GM12878 (cell line): Measurements from ENCODE around the gene CBX7. TPM values are rescaled to one million over a fixed set of nuclear protein-coding genes. Genes with fewer than 3 reads are reported as not detected.

ENCODE experiments used
- ATAC-seq: fragments of 200-7000 bp; cut with Tn5 transposase; 3 replicates; pipeline ENCODE4 v1.9.1; 2020; ENCODE audit warnings: mild to moderate bottlenecking, moderate library complexity
- BruUV-seq: library from RNA; stranded (reverse); fragments of 400-500 nt; replicated peaks from 2 replicates; lab custom pipeline; 2021; lab: Mats Ljungman, UMichigan
- CTCF ChIA-PET: fragments of 300-600 bp; sonication (Branson Sonifier 250); formaldehyde crosslinking; extraction: SDS; loops from one replicate; lab custom pipeline; 2021; ENCODE audit warnings: inconsistent platforms; lab: Yijun Ruan, JAX
- POLR2A ChIA-PET: fragments of 350-600 bp; formaldehyde crosslinking; extraction: SDS; loops from one replicate; lab custom pipeline; 2021; ENCODE audit warnings: inconsistent platforms; lab: Charles Lee
- RAD21 ChIA-PET: fragments of 300-600 bp; sonication (Branson Sonifier 250); formaldehyde crosslinking; loops from one replicate; lab custom pipeline; 2023; ENCODE audit warnings: antibody characterized with exemption; ENCODE audit not compliant: unreplicated experiment; lab: Charles Lee
- SMC1A ChIA-PET: fragments of 300-600 bp; sonication (Branson Sonifier 250); formaldehyde crosslinking; loops from one replicate; lab custom pipeline; 2023; ENCODE audit not compliant: unreplicated experiment, uncharacterized antibody; lab: Charles Lee
- DNase-seq: peaks from one replicate; pipeline ENCODE4 v3.0.0-alpha.2; 2011; ENCODE audit warnings: low read depth, low spot score
- FAIRE-seq: peaks from 3 replicates; lab custom pipeline; 2011; peaks lifted over from hg19 to GRCh38; lab: Jason Lieb, UNC
- H2AFZ ChIP-seq: 2 replicates; pipeline ENCODE4 v1.6.0; 2011; ENCODE audit warnings: low read depth, low read length, control low read depth; ENCODE audit not compliant: control insufficient read depth
- H3K27ac ChIP-seq: 2 replicates; pipeline ENCODE4 v1.5.1; 2011; ENCODE audit warnings: control low read depth; ENCODE audit not compliant: control insufficient read depth, insufficient read depth
- H3K27me3 ChIP-seq, 2 experiments: replicated peaks in 1 of 2; 2 replicates each; pipeline versions ENCODE4 v1.6.0 to v1.6.1; 2011; ENCODE audit warnings: low read length in 1 of 2; ENCODE audit not compliant: control insufficient read depth in 2 of 2, insufficient read depth in 2 of 2
- H3K36me3 ChIP-seq, 2 experiments: 2 replicates each; pipeline ENCODE4 v1.5.1; 2011; ENCODE audit warnings: low read length in 1 of 2; ENCODE audit not compliant: control insufficient read depth in 2 of 2, insufficient read depth in 2 of 2
- H3K4me1 ChIP-seq: 2 replicates; pipeline ENCODE4 v1.6.1; 2011; ENCODE audit warnings: mild to moderate bottlenecking, low read length, moderate library complexity, mixed read lengths; ENCODE audit not compliant: control insufficient read depth, insufficient read depth
- H3K4me2 ChIP-seq: 2 replicates; pipeline ENCODE4 v1.6.0; 2011; ENCODE audit warnings: control low read depth; ENCODE audit not compliant: control insufficient read depth, insufficient read depth
- H3K4me3 ChIP-seq: fragments of 200-600 bp; sonication (generic); 2 replicates; pipeline ENCODE4 v1.5.1; 2016
- H3K79me2 ChIP-seq: 2 replicates; pipeline ENCODE4 v1.6.0; 2011; ENCODE audit warnings: low read length; ENCODE audit not compliant: control insufficient read depth, insufficient read depth
- H3K9ac ChIP-seq: 2 replicates; pipeline ENCODE4 v1.8.0; 2011; ENCODE audit warnings: low read length, control low read depth, mixed read lengths; ENCODE audit not compliant: control insufficient read depth, insufficient read depth
- H3K9me3 ChIP-seq: replicated peaks from 3 replicates; pipeline ENCODE4 v1.5.1; 2011; ENCODE audit warnings: mild to moderate bottlenecking, low read length; ENCODE audit not compliant: control insufficient read depth, insufficient read depth
- H4K20me1 ChIP-seq: 2 replicates; pipeline ENCODE4 v1.6.0; 2011; ENCODE audit not compliant: control insufficient read depth, insufficient read depth
- BACH1 ChIP-seq: fragments of 450-650 bp; IDR thresholded peaks from 2 replicates; pipeline ENCODE4 v1.6.1; 2017; ENCODE audit warnings: mild to moderate bottlenecking, borderline replicate concordance
- BHLHE40 ChIP-seq, 2 experiments: fragments of 450-650 bp in 1 of 2; IDR thresholded peaks; 2 replicates each; pipeline ENCODE4 v1.6.1; 2011 to 2017; ENCODE audit warnings: low read depth in 2 of 2, borderline replicate concordance in 1 of 2, improper control_type of control experiment in 1 of 2, low read length in 1 of 2, mild to moderate bottlenecking in 1 of 2
- BMI1 ChIP-seq: fragments of 450-650 bp; IDR thresholded peaks from 2 replicates; pipeline ENCODE4 v1.6.1; 2016; ENCODE audit warnings: mild to moderate bottlenecking, moderate library complexity, borderline replicate concordance
- CHD4 ChIP-seq: fragments of 200-600 bp; sonication (generic); IDR thresholded peaks from 2 replicates; pipeline ENCODE4 v1.6.1; 2016; ENCODE audit warnings: mild to moderate bottlenecking
- ELK1 ChIP-seq: IDR thresholded peaks from 2 replicates; pipeline ENCODE4 v1.6.1; 2012; ENCODE audit warnings: low read depth, low read length, improper control_type of control experiment
- GATAD2B ChIP-seq: fragments of 450-650 bp; conservative IDR thresholded peaks from 2 replicates; pipeline ENCODE4 v1.6.1; 2017; ENCODE audit warnings: low read depth, mild to moderate bottlenecking, moderate library complexity
- IKZF1 ChIP-seq: fragments of 450-650 bp; conservative IDR thresholded peaks from 2 replicates; pipeline ENCODE4 v1.6.1; 2017; ENCODE audit warnings: antibody characterized with exemption, mild to moderate bottlenecking
- LARP7 ChIP-seq: fragments of 450-650 bp; IDR thresholded peaks from 2 replicates; pipeline ENCODE4 v1.6.1; 2017; ENCODE audit warnings: mild to moderate bottlenecking
- MEF2B ChIP-seq: fragments of 450-650 bp; IDR thresholded peaks from 2 replicates; pipeline ENCODE4 v1.6.1; 2018; ENCODE audit warnings: mild to moderate bottlenecking, moderate library complexity; ENCODE audit not compliant: partially characterized antibody, poor library complexity, severe bottlenecking
- NBN ChIP-seq: fragments of 450-650 bp; IDR thresholded peaks from 2 replicates; pipeline ENCODE4 v1.6.1; 2016
- RB1 ChIP-seq: fragments of 450-650 bp; formaldehyde crosslinking; IDR thresholded peaks from 2 replicates; pipeline ENCODE4 v1.6.1; 2017; ENCODE audit warnings: mild to moderate bottlenecking, borderline replicate concordance
- ZNF687 ChIP-seq: fragments of 450-650 bp; IDR thresholded peaks from 2 replicates; pipeline ENCODE4 v1.6.1; 2017; ENCODE audit warnings: mild to moderate bottlenecking, moderate library complexity
- WGBS: methylation state at CpG from one replicate; pipeline ENCODE4 v1.1.6; 2016; ENCODE audit warnings: low lambda C conversion rate; ENCODE audit not compliant: insufficient replicate concordance, insufficient coverage; ENCODE audit errors: missing lambda C conversion rate; 5-methylcytosine and 5-hydroxymethylcytosine counted together
- in situ Hi-C: fragments of 300-500 bp; cut with MboI; formaldehyde crosslinking; loops from 9 replicates; pipeline ENCODE4 v1.14.3; 2018; ENCODE audit warnings: mixed read lengths
- intact Hi-C: fragments of 100-400 bp; cut with micrococcal nuclease; formaldehyde crosslinking; loops from one replicate; pipeline ENCODE4 v1.14.2; 2022; ENCODE audit not compliant: unreplicated experiment
- polyA plus RNA-seq, 11 experiments: library from polyadenylated mRNA; depleted of rRNA in 4 of 11; unstranded in 6 of 11; stranded (reverse) in 5 of 11; fragments of >200 nt; fragmentation: Nextera tagmentation in 4 of 11; fragmentation: Illumina TruSeq in 1 of 11; extraction: Ambion mirVana in 4 of 11; extraction: Trizol in 1 of 11; gene quantifications; 1 replicate in 1 of 11; 2 replicates in 10 of 11; pipeline versions ENCODE4 v1.2.1 to v1.2.3, GENCODE V29; 2011 to 2016; ENCODE audit warnings: inconsistent platforms in 2 of 11, missing spikeins in 2 of 11, low read depth in 1 of 11
- total RNA-seq, 4 experiments: library from RNA; depleted of rRNA in 3 of 4; stranded (reverse); fragments of >200 nt in 3 of 4; fragmentation: Illumina TruSeq in 1 of 4; extraction: Trizol in 1 of 4; gene quantifications; 2 replicates each; pipeline versions ENCODE4 v1.2.1 to v1.2.3, GENCODE V29; 2013 to 2021

Gene CBX7
- total and polyA plus RNA-seq, 10 of the 15 experiments (the other 5 are each of a cell fraction or from before 2014, with no cell fraction given): 0.18 to 17.2 (median 5.6) TPM

- no peak for DNase-seq
- no peaks in the 10 kb centered on the region for H3K9me3 ChIP-seq
- H3K27me3 ChIP-seq: peaks cover 3 to 12% of the 10 kb centered on the region in 2 experiments
- H3K9ac ChIP-seq: peak overlapping the region; percentile 64; the same call in 1 of the 2 replicates
- H4K20me1 ChIP-seq: no peaks in the 10 kb centered on the region
- H3K27ac ChIP-seq: no peak overlapping the region
- RAD21 ChIA-PET: interaction anchor here (1.0 to 6.4 kb wide), 3 partner anchors 55 to 171 kb away, joined by 4 to 32 read pairs (median 14); partner anchors contain the start of genes APOBEC3B, APOBEC3H and RPL3
- ATAC-seq: no peak
- SMC1A ChIA-PET: interaction anchor here (1.4 kb wide), 1 partner anchor 166 kb away, joined by 4 read pairs; no protein-coding TSS in a partner anchor
- 0 out of 2 replicates have a peak, but pooled peaks have one; percentile 6 for TF ChIP-seq ZNF687
- 0 out of 2 replicates have a peak, but pooled peaks have one; percentile 37 for TF ChIP-seq BMI1
- 0 out of 2 replicates have a peak, but pooled peaks have one; percentile 2 for TF ChIP-seq RB1
- TF ChIP-seq ELK1: no peak
- TF ChIP-seq BHLHE40 (IDR thresholded peaks at IDR 0.05; ENCODE audit: borderline replicate concordance in 1 of 2, low read depth in 2 of 2, low read length in 1 of 2): peak; percentile 48 to 71; a peak in 2 of 4 replicates
- TF ChIP-seq BACH1: no peak
- no peak for TF ChIP-seq CHD4
- TF ChIP-seq GATAD2B: 0 out of 2 replicates have a peak, but pooled peaks have one; percentile 19
- TF ChIP-seq NBN: 0 out of 2 replicates have a peak, but pooled peaks have one; percentile 14
- TF ChIP-seq LARP7: 0 out of 2 replicates have a peak, but pooled peaks have one; percentile 7
- peak; percentile 20 for TF ChIP-seq MEF2B
- TF ChIP-seq IKZF1: peak; percentile 22
- CTCF ChIA-PET: interaction anchor here (1.3 to 2.6 kb wide), 2 partner anchors 190 to 283 kb away, joined by 3 to 10 read pairs; no protein-coding TSS in a partner anchor
- H3K4me1 ChIP-seq: peaks cover 38% of the 10 kb centered on the region
- peaks cover 31% of the 10 kb centered on the region for H3K79me2 ChIP-seq
- H3K4me3 ChIP-seq: peak overlapping the region; percentile 70
- no peaks in the 10 kb centered on the region; a peak in 1 of 4 replicates for H3K36me3 ChIP-seq
- intact Hi-C loops (loop anchor here (5.0 kb wide), 2 partner anchors 164 to 281 kb away; partner anchors contain the start of genes CBX6 and RPL3), in situ Hi-C loops (loop anchor here (25.0 kb wide), 1 partner anchor 359 kb away; the partner anchor contains the start of genes ATF4 and MIEF1)
- no TSS peak for BruUV-seq
- H3K4me2 ChIP-seq: peak overlapping the region; percentile 97
- H2AFZ ChIP-seq: peak overlapping the region; percentile 88
- WGBS: 2% methylated on average over 43 of the region's 43 CpGs
- FAIRE-seq: no peak
- POLR2A ChIA-PET: interaction anchor here (1.6 to 2.8 kb wide), 2 partner anchors 39 to 166 kb away, joined by 3 to 21 read pairs; partner anchors contain the start of gene RPL3
These were observed 789 bp upstream of the CBX7 start for GRCh38 chr22:39153220-39153717.
